Measurements from ENCODE around the gene TMEM63B. TPM values are rescaled to one million over a fixed set of nuclear protein-coding genes. Genes with fewer than 3 reads are reported as not detected.

Gene TMEM63B
- total and polyA plus RNA-seq, 9 of the 15 experiments (the other 6 are each of a cell fraction or from before 2014, with no cell fraction given): 0.14 to 39.4 (median 14.4) TPM

- TF ChIP-seq AFF4 (CRISPR knock-in tag; IDR thresholded peaks at IDR 0.05) (no peak), BACH1 (tag; IDR thresholded peaks at IDR 0.05) (no peak), NFYB (IDR thresholded peaks at IDR 0.05; ENCODE audit: extremely low read depth, insufficient read length) (no peak), CHD4 (IDR thresholded peaks at IDR 0.05; ENCODE audit: insufficient read depth, insufficient replicate concordance, low read depth, low read length, poor library complexity, severe bottlenecking) (no peak), HCFC1 (IDR thresholded peaks at IDR 0.05; ENCODE audit: low read depth, low read length) (peak; percentile 49), HIVEP1 (CRISPR knock-in tag; IDR thresholded peaks at IDR 0.05) (no peak), OTX1 (CRISPR knock-in tag; IDR thresholded peaks at IDR 0.05) (no peak), TAF15 (IDR thresholded peaks at IDR 0.05; ENCODE audit: low read depth, low read length) (no peak), ASH1L (IDR thresholded peaks at IDR 0.05; ENCODE audit: borderline replicate concordance, low read depth, partially characterized antibody) (no peak), C11orf30 (IDR thresholded peaks at IDR 0.05; ENCODE audit: low read depth) (no peak), POLR2H (tag; IDR thresholded peaks at IDR 0.05; ENCODE audit: low read depth) (no peak), ZBTB8A (IDR thresholded peaks at IDR 0.05; ENCODE audit: partially characterized antibody) (no peak), CREBBP (IDR thresholded peaks at IDR 0.05; ENCODE audit: low read depth, low read length) (no peak), ZNF23 (CRISPR knock-in tag; IDR thresholded peaks at IDR 0.05) (no peak), SRSF3 (IDR thresholded peaks at IDR 0.05; ENCODE audit: insufficient read depth, low read length) (no peak)
- TF ChIP-seq, protein P1, sequence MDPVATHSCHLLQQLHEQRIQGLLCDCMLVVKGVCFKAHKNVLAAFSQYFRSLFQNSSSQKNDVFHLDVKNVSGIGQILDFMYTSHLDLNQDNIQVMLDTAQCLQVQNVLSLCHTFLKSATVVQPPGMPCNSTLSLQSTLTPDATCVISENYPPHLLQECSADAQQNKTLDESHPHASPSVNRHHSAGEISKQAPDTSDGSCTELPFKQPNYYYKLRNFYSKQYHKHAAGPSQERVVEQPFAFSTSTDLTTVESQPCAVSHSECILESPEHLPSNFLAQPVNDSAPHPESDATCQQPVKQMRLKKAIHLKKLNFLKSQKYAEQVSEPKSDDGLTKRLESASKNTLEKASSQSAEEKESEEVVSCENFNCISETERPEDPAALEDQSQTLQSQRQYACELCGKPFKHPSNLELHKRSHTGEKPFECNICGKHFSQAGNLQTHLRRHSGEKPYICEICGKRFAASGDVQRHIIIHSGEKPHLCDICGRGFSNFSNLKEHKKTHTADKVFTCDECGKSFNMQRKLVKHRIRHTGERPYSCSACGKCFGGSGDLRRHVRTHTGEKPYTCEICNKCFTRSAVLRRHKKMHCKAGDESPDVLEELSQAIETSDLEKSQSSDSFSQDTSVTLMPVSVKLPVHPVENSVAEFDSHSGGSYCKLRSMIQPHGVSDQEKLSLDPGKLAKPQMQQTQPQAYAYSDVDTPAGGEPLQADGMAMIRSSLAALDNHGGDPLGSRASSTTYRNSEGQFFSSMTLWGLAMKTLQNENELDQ (CRISPR knock-in tag; IDR thresholded peaks at IDR 0.05; ENCODE audit: borderline replicate concordance): no peak
- TF ChIP-seq, protein P2, sequence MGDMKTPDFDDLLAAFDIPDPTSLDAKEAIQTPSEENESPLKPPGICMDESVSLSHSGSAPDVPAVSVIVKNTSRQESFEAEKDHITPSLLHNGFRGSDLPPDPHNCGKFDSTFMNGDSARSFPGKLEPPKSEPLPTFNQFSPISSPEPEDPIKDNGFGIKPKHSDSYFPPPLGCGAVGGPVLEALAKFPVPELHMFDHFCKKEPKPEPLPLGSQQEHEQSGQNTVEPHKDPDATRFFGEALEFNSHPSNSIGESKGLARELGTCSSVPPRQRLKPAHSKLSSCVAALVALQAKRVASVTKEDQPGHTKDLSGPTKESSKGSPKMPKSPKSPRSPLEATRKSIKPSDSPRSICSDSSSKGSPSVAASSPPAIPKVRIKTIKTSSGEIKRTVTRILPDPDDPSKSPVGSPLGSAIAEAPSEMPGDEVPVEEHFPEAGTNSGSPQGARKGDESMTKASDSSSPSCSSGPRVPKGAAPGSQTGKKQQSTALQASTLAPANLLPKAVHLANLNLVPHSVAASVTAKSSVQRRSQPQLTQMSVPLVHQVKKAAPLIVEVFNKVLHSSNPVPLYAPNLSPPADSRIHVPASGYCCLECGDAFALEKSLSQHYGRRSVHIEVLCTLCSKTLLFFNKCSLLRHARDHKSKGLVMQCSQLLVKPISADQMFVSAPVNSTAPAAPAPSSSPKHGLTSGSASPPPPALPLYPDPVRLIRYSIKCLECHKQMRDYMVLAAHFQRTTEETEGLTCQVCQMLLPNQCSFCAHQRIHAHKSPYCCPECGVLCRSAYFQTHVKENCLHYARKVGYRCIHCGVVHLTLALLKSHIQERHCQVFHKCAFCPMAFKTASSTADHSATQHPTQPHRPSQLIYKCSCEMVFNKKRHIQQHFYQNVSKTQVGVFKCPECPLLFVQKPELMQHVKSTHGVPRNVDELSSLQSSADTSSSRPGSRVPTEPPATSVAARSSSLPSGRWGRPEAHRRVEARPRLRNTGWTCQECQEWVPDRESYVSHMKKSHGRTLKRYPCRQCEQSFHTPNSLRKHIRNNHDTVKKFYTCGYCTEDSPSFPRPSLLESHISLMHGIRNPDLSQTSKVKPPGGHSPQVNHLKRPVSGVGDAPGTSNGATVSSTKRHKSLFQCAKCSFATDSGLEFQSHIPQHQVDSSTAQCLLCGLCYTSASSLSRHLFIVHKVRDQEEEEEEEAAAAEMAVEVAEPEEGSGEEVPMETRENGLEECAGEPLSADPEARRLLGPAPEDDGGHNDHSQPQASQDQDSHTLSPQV (IDR thresholded peaks at IDR 0.05): no peak; the same call in 1 of the 2 replicates
These were observed 24.2 kb downstream of the TMEM63B start (continued) for GRCh38 chr6:44151348-44152108.
